Right cardiac atrium (tissue), 5 donors: ENCODE data around the gene KSR1. TPM values are rescaled to one million over a fixed set of nuclear protein-coding genes. Genes with fewer than 3 reads are reported as not detected.
"Not testable (repeated sequence)": the region's sequence is repeated elsewhere in the genome, so short reads cannot be mapped to it uniquely, and the experiment has no call there.

ENCODE experiments used
- ATAC-seq, 2 donors: fragments of 200-7000 bp; cut with Tn5 transposase; one replicate each; pipeline versions ENCODE4 v1.8.0 to v1.9.1; 2020; ENCODE audit warnings: moderate library complexity in 2 of 2, mild to moderate bottlenecking in 1 of 2
- DNase-seq, 3 donors: peaks; one replicate each; pipeline ENCODE4 v3.0.0-alpha.2; 2020
- H3K27ac ChIP-seq: one replicate; pipeline ENCODE4 v1.5.1; 2013; ENCODE audit warnings: mild to moderate bottlenecking, low read length, control low read depth, moderate library complexity
- H3K27me3 ChIP-seq: one replicate; pipeline ENCODE4 v1.6.1; 2013; ENCODE audit not compliant: control insufficient read depth, insufficient read depth
- H3K4me1 ChIP-seq: one replicate; pipeline ENCODE4 v1.6.1; 2013; ENCODE audit warnings: low read length; ENCODE audit not compliant: control insufficient read depth, insufficient read depth
- H3K4me3 ChIP-seq: one replicate; pipeline ENCODE4 v1.5.1; 2013; ENCODE audit warnings: low read length, control low read depth
- H3K9me3 ChIP-seq: one replicate; pipeline ENCODE4 v1.6.1; 2013; ENCODE audit warnings: low read length; ENCODE audit not compliant: control insufficient read depth
- WGBS: extraction: QIAGEN DNeasy Blood & Tissue Kit; methylation state at CpG from one replicate; pipeline ENCODE4 v1.1.7; 2013; 5-methylcytosine and 5-hydroxymethylcytosine counted together
- intact Hi-C, 4 donors: fragments of 100-400 bp; cut with DNase I; formaldehyde crosslinking; loops; one replicate each; pipeline versions ENCODE4 v1.11.0 to v1.14.0; 2022 to 2023
- polyA plus RNA-seq: library from polyadenylated mRNA; stranded (reverse); fragments of 200-250 nt; gene quantifications from one replicate; pipeline ENCODE4 v1.2.3, GENCODE V29; 2013
- total RNA-seq, 4 donors: library from RNA; stranded (reverse); fragmentation: NEBNext Ultra II Directional; extraction: Animal tissue kit (Norgen Biotek cat#: 25700); gene quantifications; one replicate each; pipeline ENCODE4 v1.2.1, GENCODE V29; 2021
- donor health status: healthy with polysubstance abuse.
- donor health status: DM: no; HTN: yes; CAD: no.
- donor health status: DM: no; HTN: no; CAD: no.
- donor health status: DM: no; HTN: yes; CAD: no; lungs with severe emphysema.
- donor health status: DM: yes; HTN: yes; CAD: no.

Gene KSR1
- total and polyA plus RNA-seq, 5 donors, result 8.7 to 22.7 (median 13.1) TPM

GRCh38 chr17:27496005-27496404, 39.8 kb downstream of the KSR1 start:
- Histone ChIP-seq H3K4me1 (peaks cover 10% of the 10 kb centered on the region), H3K27ac (no peak overlapping the region), H3K9me3 (no peaks in the 10 kb centered on the region), H3K27me3 (no peaks in the 10 kb centered on the region), H3K4me3 (no peak overlapping the region)
- DNase-seq, result no peak
- intact Hi-C loops, result loop anchor here in 2 of 4 donors (5.0 to 10.0 kb wide), 2 partner anchors 49 to 51 kb away; no protein-coding TSS in a partner anchor
- no peak for ATAC-seq
- WGBS, result 72% methylated on average over 5 of the region's 5 CpGs

GRCh38 chr17:27496437-27496943, 40.2 kb downstream of the KSR1 start:
- H3K27me3 ChIP-seq, result no peaks in the 10 kb centered on the region
- intact Hi-C loops, result loop anchor here in 2 of 4 donors (5.0 to 10.0 kb wide), 2 partner anchors 48 to 51 kb away; no protein-coding TSS in a partner anchor
- H3K4me1 ChIP-seq, result peaks cover 10% of the 10 kb centered on the region
- H3K4me3 ChIP-seq, result no peak overlapping the region
- WGBS, result 94% methylated on average over 7 of the region's 7 CpGs
- H3K9me3 ChIP-seq, result no peaks in the 10 kb centered on the region
- DNase-seq (no peak), ATAC-seq (no peak)
- H3K27ac ChIP-seq, result no peak overlapping the region

- H3K4me3 ChIP-seq, result no peak overlapping the region
- DNase-seq (no peak), ATAC-seq (no peak)
- no peak overlapping the region for H3K27ac ChIP-seq
- H3K27me3 ChIP-seq, result no peaks in the 10 kb centered on the region
- 91% methylated on average over 9 of the region's 9 CpGs for WGBS
- H3K9me3 ChIP-seq, result no peaks in the 10 kb centered on the region
- peaks cover 10% of the 10 kb centered on the region for H3K4me1 ChIP-seq
- intact Hi-C loops, result loop anchor here in 2 of 4 donors (5.0 to 10.0 kb wide), 2 partner anchors 48 to 50 kb away; no protein-coding TSS in a partner anchor
Measured at GRCh38 chr17:27496971-27497370, 40.7 kb downstream of the KSR1 start.

GRCh38 chr17:27497696-27498095, 41.4 kb downstream of the KSR1 start:
- intact Hi-C loops, result loop anchor here in 2 of 4 donors (5.0 to 10.0 kb wide), 2 partner anchors 47 to 50 kb away; no protein-coding TSS in a partner anchor
- WGBS, result 95% methylated on average over 5 of the region's 5 CpGs

GRCh38 chr17:27498615-27499309, 42.5 kb downstream of the KSR1 start:
- 95% methylated on average over 8 of the region's 8 CpGs for WGBS
- Histone ChIP-seq H3K27me3 (no peaks in the 10 kb centered on the region), H3K9me3 (no peaks in the 10 kb centered on the region), H3K27ac (no peak overlapping the region), H3K4me1 (peaks cover 14% of the 10 kb centered on the region), H3K4me3 (no peak overlapping the region)
- ATAC-seq (no peak), DNase-seq (no peak)
- intact Hi-C loops, result loop anchor here in 2 of 4 donors (5.0 to 10.0 kb wide), 2 partner anchors 46 to 49 kb away; no protein-coding TSS in a partner anchor

More at GRCh38 chr17:27497696-27498095, 41.4 kb downstream of the KSR1 start:
- H3K27me3 ChIP-seq, result no peaks in the 10 kb centered on the region
- H3K4me3 ChIP-seq, result no peak overlapping the region
- ATAC-seq (no peak), DNase-seq (no peak)
- no peak overlapping the region for H3K27ac ChIP-seq
- no peaks in the 10 kb centered on the region for H3K9me3 ChIP-seq
- H3K4me1 ChIP-seq, result peaks cover 14% of the 10 kb centered on the region

GRCh38 chr17:27499451-27500265, 43.4 kb downstream of the KSR1 start:
- no peak for DNase-seq
- no peak overlapping the region for H3K4me3 ChIP-seq
- no peak overlapping the region for H3K27ac ChIP-seq
- H3K27me3 ChIP-seq, result no peaks in the 10 kb centered on the region
- intact Hi-C loops, result loop anchor here in 2 of 4 donors (5.0 to 10.0 kb wide), 2 partner anchors 45 to 48 kb away; no protein-coding TSS in a partner anchor
- ATAC-seq, result no peak
- no peaks in the 10 kb centered on the region for H3K9me3 ChIP-seq
- peaks cover 13% of the 10 kb centered on the region for H3K4me1 ChIP-seq
- WGBS, result 88% methylated on average over 11 of the region's 11 CpGs

- intact Hi-C loops, ATAC-seq, H3K4me1 ChIP-seq, H3K27me3 ChIP-seq, DNase-seq, H3K4me3 ChIP-seq, H3K9me3 ChIP-seq, H3K27ac ChIP-seq: not testable (repeated sequence)
- WGBS, result over 99% methylated on average over 3 of the region's 3 CpGs
Measured at GRCh38 chr17:27501338-27501737, 45.1 kb downstream of the KSR1 start.

- peak; percentile 68 to 77 for ATAC-seq
- intact Hi-C loops, result no loop called here
- DNase-seq, result peak; percentile 47 to 73 (median 66)
- no peaks in the 10 kb centered on the region for H3K9me3 ChIP-seq
- H3K4me3 ChIP-seq, result no peak overlapping the region
- H3K27me3 ChIP-seq, result no peaks in the 10 kb centered on the region
- H3K27ac ChIP-seq, result no peak overlapping the region
- peaks cover 6% of the 10 kb centered on the region for H3K4me1 ChIP-seq
- WGBS, result 45% methylated on average over 12 of the region's 12 CpGs
Measured at GRCh38 chr17:27502526-27503324, 46.5 kb downstream of the KSR1 start.

- ATAC-seq (no peak), DNase-seq (no peak)
- Histone ChIP-seq H3K27me3 (no peaks in the 10 kb centered on the region), H3K4me3 (no peak overlapping the region), H3K4me1 (peaks cover 6% of the 10 kb centered on the region), H3K9me3 (no peaks in the 10 kb centered on the region), H3K27ac (no peak overlapping the region)
- WGBS, result 94% methylated on average over 8 of the region's 8 CpGs
- intact Hi-C loops, result no loop called here
Measured at GRCh38 chr17:27503611-27504010, 47.4 kb downstream of the KSR1 start.

GRCh38 chr17:27504188-27504995, 48.1 kb downstream of the KSR1 start:
- ATAC-seq (peak in 1 of 2 donors; percentile 21), DNase-seq (no peak)
- Histone ChIP-seq H3K9me3 (no peaks in the 10 kb centered on the region), H3K4me1 (peaks cover 6% of the 10 kb centered on the region), H3K27me3 (no peaks in the 10 kb centered on the region), H3K4me3 (no peak overlapping the region), H3K27ac (no peak overlapping the region)
- 65% methylated on average over 15 of the region's 15 CpGs for WGBS
- intact Hi-C loops, result no loop called here
